GM19467 (cell line): ENCODE data around the gene UBE2L3.
"Not testable (repeated sequence)": the region's sequence is repeated elsewhere in the genome, so short reads cannot be mapped to it uniquely, and the experiment has no call there.

Experiments used
- ATAC-seq: cut with Tn5 transposase; IDR thresholded peaks from one replicate; pipeline ENCODE4 v1.9.1; 2021; ENCODE audit warnings: mild to moderate bottlenecking, moderate library complexity; ENCODE audit not compliant: unreplicated experiment

The UBE2L3 gene

DNA sequence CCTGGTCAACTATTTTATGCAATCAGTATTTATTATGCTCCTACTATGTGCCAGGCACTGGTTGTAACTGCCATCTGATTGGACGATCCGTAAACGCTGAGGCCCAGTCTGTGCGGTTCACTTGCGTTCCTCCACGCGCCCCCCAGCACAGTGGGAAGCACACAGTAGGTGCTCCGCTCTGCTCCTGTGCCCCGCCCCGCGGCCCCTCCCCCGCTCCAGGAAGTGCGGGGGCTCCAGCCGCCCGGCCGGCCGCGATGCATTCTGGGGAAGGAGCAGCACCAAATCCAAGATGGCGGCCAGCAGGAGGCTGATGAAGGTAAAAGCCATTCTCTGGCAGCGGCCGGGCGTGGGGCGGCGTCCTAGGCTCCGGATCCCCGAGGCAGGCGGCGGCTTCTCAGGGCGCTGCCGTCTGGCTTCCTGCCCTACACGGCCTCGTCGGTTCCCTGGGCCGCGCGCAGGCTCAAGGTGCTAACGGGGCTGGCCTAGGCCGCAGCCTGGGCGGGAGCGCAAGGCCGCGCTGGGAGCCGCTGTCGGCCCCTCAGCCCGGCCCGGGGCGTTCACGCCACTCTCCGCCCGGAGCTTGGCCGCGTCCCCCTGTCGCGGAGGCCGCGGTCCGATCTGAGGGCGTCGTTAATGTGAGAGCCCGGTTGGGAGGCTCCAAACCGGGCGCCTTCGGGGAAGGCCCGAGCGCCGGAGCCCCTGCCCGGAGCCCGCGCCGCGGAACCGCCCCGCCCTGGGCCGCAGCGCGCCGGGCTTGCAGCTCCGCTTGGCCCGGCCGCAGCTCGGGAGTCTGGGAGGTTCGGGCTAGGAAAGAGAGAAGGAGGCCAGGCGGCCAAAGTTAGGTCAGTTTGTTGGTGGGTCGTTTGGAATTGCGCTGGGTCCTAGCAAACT, at the start of gene UBE2L3:
Gene UBE2L3 (plus strand): TSS at position 259 of the 891 bp plus-strand sequence. CDS start 31 bp downstream, at position 290.
- ATAC-seq: peak; percentile 49

DNA sequence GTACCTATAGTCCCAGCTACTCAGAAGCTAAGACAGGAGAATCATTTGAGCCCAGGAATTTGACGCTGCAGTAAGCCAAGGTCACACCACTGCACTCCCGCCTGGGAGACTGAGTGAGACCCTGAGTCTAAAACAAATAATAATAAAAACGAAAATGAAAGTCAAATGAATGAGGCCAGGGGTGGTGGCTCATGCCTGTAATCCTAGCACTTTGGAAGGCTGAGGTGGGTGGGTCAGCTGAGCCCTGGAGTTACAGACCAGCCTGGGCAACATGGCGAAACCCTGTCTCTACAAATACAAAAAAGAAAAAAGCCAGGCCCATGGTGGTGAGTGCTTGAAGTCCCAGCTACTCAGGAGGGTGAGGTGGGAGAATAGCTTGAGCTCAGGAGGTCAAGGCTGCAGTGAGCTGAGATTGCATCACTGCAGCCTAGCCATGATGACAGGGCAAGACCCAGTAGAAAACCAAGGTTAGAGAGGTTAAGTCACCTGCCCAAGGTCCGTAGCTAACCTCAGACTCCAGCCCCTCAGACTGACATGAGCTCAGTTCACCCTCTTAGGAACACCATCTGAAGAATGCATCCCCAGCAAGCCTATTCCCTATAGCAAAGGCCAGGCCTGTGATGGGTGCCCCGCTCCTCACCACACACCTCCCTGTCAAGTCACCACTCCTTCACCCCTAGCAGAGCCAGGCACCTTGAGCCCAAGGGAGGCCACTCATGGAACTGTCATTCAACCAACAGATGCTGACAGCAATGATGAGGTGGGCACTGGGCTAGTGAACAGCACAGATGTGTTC, 40.6 kb upstream of the UBE2L3 start:
- ATAC-seq: not testable (repeated sequence)

DNA sequence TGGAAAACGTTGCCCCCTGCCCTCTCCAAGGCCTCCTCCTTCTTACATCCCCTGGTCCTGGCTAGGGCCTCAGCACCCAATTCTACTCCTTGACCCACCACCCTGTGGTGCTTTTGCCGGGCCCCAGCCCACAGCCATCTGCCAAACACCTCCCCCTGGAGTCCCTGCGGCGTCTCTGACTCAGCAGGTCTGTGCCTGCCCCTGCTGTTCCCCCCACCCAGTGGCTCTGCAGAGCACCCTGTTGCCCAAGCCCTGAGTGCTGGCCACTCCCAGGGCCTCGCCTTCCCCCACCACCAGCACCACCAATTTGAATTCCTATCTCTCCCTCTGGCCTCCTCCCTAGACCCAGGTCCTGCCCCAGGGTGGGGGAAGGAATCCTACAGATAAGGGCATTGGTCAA, 36.0 kb upstream of the UBE2L3 start:
- ATAC-seq: not testable (repeated sequence)

DNA sequence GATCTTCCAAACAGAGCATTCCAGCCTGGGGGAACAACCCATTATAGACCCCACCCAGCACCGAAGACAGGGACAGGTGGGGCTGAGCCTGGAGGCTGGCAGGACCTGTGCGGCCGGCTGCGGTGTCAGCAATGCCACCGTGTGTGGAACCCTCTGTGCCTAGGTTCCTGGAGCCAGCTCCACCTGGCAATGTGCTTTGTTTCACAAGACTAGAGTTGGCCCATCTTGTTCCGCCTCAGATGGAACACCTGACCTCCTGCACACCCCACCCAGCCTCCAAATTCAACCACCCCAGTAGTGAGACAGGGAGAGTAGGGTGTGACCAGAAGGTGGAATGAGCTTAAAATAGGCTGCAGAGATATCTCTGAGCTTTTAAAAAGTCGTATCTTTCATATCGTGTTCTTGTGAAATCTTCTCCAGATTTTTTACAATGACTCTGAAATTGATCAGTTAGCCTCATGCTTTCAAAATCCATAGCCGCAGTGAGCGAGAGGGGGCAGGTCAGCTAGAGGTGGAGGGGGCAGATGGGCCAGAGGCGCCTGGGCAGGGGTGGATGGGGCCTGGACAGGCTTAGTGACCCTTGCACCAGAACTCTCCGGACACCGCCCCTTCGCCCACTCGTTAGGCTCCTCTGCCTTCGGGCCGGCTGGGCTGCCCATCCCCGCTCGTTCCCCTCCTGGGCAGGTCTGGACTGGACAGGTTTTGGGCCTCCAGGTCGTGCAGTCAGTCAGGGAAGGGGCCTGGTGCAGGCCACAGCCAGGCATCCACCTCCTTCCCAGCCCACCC, 34.5 kb upstream of the UBE2L3 start:
- not testable (repeated sequence) for ATAC-seq

DNA sequence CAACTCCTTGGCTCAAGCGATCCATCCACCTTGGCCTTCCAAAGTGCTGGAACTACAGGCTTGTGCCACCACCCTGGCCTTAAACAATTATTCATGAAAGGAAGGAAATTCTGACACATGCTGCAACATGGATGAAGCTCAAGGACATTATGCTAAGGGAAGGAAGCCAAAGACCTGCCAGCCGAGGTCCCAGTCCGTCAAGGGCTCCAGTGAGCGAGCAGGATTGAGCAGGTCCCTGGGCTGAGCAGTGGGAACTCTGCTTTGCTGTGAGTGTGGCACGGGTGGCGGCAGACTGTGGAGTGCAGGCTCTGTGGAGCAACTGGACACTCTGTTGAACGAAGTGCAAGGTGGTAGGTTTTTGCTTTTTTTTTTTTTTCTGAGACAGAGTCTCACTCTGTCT, 27.7 kb upstream of the UBE2L3 start:
- ATAC-seq: not testable (repeated sequence)

DNA sequence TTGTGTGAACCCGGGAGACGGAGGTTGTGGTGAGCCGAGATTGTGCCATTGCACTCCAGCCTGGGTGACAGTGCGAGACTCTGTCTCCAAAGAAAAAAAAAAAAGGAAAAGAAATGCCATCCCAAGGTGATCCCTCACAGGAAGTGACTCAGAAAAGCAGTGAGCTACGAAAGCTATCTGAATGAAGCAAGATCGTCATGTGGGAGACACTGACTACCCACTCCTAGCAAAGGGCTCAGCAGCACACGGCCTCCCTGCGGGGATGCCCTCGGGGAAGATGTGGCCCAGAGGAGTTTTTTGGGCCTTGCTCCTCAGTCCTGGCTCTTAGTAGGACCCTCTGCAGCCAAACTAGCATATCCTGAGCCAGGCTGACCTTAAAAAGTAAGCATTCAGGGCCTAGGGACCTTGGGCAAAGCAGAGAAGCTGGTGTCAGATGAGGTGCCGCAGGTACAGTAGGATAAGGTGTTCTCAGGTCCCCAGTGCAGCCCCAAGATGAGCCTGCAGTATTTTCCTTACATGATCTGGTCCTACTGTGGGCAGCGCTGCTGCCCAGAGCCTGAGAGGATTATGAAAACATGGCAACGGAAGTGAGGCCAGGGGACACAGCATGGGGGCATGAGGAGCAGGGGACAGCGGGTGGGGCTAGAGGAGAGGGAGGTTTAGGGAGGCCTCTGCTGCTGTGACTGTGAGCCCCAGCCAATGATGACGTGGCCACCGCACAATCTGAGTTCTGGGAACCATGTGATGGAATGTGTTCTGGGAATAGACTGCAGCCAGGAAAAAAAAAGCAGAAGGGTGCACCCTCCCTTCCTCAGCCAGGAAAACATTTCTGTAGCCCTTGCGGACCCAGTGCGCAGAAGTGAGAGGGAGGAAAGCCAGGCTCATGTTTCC, 22.8 kb upstream of the UBE2L3 start:
- not testable (repeated sequence) for ATAC-seq

DNA sequence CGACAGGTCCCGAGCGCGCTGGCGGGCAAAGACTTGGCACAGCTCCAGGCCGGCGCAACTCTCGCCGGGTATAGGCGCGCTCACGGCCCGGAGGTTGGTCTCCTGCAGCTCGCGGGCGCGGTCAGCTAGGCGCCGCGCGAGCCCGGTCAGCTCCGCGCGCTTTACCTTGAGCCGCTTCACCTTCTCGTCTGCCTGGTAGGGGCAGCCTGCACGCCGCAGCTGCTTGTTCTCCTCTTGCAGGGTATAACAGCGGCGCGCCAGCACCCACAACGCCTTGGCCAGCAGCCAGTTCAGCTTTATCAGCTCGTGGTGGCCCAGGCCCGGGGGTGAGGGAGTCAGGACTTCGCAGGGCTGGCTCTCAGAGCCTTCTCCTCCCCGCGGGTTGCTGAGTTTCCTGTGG, 18.0 kb upstream of the UBE2L3 start:
- ATAC-seq: not testable (repeated sequence)

DNA sequence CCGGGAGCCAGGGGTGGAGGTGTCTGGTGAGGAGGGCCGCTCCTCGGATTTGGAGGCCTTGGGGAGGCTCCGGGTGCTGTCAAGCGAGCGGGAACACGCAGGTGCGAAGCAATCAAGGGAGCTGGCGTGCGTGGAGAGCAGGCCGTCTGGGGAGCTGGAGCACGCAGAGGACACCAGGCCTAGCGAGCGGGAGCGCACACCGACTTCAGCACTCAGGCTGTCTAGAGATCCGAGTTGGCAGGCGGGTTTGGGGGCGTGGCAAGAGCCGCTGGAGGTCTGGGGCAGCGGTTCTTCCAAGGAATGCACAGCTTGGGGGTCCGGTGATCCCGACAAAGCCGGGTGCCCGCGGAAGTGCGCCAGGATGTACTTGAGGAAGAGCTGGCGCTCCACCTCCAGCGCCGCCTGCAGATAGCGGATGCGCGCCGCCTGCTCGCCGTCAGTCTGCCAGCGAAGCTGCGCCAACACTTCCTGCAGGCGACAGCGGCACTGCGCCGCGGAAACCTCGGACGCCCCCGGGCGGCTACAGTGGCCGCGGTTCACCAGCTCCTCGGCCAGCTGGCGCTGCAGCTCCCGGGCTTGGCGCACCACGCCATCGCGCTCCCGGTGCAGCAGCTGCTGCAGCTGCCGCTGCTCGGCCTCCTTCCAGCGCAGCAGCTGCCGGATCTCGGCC, 17.4 kb upstream of the UBE2L3 start:
- ATAC-seq: peak; percentile 73

DNA sequence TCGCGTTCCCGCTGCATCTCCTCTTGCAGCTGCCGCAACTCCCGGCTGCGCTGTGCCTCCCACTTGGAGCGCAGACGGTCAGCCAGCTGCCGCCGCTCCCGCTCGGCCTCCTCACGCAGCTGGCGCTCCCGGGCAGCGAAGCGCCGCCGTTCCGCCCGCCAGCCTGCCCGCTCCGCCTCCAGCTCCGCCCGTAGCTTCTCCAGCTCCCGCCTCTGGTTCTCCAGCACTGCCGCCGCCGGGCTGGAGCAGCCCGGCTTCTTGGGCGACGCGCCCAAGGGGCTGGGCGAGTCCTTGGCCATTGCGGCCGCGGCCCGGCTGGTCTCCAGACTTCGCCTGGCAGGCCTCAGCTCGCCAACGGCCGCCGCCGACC, 16.9 kb upstream of the UBE2L3 start:
- ATAC-seq: peak; percentile 20

DNA sequence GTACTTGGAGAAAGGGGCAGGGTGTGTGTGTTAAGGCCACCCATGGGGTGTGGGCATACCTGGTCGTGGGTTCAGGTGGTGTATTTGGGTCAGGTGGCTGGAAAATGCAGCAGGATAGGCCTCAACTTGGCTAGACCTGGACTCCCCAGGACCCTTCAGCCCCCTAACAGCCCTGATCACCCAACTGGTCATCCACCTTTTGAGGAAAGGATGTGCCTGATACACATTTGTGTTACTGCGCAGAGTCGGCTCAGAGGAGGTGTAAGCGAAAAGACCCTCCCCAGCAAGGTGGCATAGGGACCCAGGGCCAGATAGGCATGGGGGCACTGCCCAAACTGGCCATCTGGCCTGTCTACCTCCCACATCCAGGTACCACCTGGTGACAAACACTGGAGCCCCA, 16.2 kb upstream of the UBE2L3 start, which contains the start of gene RIMBP3C:
Gene RIMBP3C (minus strand): TSS at position 101 of the 400 bp plus-strand sequence. CDS start 485 bp downstream, outside the sequence.
- ATAC-seq: not testable (repeated sequence)

DNA sequence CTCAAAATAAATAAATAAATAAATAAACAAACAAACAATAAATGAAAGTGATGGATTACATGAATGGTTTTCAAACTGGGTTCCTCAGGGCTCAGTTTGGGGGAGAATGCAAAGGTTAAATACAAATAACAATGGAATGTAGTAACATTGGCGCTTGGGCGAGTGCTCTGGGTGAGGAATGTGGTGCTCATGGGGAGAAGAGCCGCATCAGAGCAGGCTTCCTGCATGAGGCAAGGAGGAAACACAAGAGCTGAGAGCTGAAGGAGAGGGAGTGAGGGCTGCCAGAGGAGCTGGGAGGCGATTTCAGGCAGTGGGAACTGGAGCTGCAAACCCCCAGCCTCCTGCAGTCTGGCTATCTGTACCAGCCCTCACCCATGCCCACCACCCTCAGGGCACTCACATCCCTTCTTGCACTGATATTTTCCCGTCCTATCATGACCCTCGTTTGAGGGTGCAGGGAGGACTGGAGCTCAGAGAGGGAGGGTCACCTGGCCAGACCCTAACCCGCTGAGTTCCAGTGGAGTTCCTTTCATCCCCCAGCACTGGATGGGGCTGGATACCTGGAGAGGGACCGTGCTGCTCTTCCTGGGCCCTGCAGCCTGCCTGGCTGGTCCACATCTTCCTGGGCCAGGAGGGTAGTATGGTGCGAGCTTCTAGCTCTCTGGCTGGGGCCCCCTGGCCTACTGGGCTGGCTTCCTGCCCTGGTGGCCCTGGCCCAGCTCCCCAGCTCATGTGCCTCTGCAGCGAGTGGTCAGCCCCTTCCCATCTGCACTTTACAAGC, 8.0 kb upstream of the UBE2L3 start:
- not testable (repeated sequence) for ATAC-seq

DNA sequence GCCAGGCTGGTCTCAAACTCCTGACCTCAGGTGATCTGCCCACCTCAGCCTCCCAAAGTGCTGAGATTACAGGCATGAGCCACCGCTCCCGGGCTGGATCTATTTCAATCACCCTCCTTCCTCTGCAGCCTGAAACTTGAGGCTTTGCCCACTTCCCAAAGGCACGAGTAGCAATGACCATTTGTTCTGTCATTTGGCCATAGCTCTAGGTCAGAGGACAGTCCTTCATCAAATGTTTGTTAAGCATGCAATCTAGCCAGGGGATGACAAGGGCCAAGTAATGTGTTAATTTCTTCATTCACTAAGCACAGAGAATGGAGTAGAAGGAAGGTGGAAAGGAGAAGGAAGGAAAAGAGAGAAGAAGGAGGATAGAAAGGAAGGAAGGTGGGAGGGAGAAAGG, 6.9 kb upstream of the UBE2L3 start:
- not testable (repeated sequence) for ATAC-seq

DNA sequence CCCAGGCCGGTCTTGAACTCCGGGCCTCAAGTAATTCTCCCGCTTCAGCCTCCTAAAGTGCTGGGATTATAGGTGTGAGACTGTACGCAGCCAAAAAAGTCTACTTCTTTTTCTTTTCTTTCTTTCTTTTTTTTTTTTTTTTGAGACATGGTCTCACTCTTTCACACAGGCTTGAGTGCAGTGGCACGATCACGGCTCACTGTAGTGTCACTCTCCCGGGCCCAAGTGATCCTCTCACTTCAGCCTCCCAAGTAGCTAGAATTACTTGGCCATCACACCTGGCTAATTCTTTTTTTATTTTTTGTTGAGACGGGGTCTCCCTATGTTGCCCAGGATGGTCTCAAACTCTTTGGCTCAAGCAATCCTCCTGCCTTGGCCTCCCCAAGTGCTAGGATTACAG, 3.6 kb upstream of the UBE2L3 start:
- no peak for ATAC-seq

DNA sequence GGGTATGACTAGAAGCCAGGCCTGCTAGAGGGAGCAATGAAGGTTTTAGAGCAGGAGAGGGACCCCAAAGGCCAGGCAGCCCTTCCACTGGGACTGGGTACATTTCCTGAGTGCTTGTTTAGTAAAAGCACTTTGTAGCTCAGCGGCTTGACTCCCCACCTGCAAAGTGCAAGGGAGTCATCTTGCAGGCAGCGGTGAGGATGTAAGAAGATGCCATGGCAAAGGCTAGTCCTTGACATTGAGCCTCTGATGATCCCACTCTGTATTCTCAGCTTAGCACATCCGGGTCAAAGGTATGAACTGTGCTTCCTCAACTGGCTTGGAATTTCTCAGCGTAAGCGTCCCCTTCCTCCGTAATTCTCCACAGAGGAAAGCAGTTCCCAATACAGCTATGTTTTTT, 3.1 kb upstream of the UBE2L3 start:
- no peak for ATAC-seq

DNA sequence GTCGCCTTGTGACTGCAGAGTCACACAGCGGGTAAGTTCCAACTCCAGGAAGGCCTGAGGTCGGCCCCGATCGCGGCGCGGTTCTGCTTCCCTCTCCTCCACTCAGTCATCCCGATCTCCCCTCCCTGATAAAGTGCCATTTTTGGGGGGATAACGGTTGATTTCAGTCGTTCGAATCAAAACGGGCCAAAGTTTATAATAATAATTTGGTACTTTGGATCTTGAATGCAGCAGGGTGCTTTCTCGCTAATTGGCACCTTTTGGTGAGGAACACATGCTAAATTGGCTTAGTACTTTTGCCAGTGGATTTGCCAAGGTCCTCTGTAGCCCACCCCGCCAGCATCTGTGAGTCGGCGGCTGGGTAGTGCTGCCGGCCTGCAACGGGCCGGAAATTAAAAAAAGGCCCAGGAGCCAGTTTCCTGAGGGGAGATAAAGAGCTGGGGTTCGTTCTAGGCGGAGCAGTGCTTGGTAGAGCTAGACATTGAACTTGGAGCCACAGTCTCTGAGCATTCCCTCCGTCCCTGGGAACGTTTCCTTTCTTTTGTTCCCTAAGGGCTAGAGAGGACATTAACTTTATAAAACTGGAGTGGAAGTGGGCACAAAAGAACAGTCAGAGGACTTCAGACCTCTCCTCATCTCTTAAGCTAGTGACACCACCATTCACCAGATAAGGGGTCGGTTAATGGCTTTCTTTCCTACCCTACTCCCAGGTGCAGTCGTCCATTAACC, 997 bp downstream of the UBE2L3 start:
- ATAC-seq: no peak

DNA sequence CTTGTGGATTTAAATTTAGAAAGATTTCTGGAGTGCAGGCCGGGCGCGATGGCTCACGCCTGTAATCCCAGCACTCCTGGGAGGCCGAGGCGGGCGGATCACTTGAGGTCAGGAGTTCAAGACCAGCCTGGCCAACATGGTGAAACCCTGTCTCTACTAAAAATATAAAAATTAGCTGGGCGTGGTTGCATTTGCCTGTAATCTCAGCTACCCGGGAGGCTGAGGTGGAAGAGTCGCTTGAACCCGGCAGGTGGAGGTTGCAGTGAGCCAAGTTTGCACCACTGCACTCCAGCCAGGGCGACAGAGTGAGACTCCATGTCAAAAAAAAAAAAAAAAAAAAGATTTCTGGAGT, 1.5 kb downstream of the UBE2L3 start:
- ATAC-seq: not testable (repeated sequence)

DNA sequence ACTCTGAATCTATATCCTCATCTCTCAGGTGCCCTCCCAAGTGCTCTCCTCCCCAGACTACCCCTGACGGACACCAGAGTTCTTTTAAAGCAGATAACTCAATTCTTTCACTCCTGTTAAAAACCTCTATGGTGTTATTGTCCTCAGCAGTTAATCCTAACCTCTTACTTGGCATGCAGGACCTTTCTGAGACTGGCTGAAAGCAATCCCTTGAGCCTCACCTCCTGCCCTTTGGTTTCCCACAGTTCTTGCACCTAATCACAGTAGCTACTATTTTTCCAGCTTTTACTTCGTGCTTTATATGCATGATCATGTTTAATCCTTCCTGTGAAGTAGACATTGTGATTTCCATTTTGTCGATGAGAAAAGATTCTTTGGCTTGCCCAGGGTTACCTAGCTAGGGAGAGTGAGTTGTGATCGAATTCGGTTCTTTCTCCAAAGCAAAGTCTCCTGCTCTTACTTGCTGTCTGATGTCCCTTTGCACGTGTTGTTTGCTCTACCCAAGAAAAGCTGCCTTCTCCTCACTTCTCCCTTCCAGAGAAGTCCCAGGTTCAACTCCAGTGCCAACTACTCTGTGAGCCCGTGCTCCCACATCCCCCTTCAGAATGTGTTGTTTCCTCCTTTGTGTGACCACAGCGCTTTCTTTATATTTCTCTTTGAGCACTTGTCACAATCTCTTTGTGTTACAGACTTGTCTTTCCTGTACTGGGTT, 2.1 kb downstream of the UBE2L3 start:
- ATAC-seq: no peak
